KBM-7 (cell line): Measurements from ENCODE around the gene TWIST2.

Source experiments
- DNase-seq: peaks from one replicate; pipeline ENCODE4 v3.0.0-alpha.2; 2015
- in situ Hi-C: fragments of 300-500 bp; cut with MboI; formaldehyde crosslinking; loops from 2 replicates; pipeline ENCODE4 v1.14.3; 2020; ENCODE audit warnings: low sequenced_read_pairs, low pct_unique_long_range_greater_than_20kb, mixed read lengths

TWIST2 gene

DNA sequence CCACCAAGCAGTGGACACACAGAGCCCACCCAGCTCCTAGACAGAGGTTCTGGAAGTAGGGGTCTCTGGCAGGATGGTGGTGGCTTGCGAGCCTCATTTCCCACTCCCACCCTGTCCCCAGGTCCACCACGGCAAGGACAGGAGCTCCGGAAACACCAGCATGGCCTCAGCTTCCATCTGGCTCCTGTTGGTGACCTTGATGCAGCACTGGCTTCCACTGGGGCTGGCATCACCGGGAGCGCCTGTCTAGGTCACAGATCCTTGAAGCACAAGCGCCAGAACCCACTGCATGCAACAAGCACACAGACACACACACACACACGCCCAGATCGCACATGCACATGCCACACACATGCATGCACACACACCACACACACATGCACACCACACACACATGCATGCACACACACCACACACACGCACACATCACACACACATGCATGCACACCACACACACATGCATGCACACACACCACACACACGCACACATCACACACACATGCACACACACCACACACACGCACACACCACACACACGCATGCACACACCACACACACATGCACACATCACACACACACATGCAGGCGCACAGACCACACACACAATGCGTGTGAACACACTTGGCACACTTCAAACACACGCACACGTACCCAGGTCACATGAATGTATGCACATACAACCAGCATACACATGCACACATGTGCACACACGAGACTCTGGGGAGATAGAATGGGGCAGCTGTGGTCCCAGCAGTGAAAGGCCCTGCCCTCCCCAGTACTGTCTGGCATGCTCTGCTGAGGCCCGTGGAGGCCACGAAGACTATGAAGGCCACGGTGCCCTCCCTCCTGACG is 63.7 kb downstream of the TWIST2 start:
- in situ Hi-C loops = no loop called here
- no peak for DNase-seq

DNA sequence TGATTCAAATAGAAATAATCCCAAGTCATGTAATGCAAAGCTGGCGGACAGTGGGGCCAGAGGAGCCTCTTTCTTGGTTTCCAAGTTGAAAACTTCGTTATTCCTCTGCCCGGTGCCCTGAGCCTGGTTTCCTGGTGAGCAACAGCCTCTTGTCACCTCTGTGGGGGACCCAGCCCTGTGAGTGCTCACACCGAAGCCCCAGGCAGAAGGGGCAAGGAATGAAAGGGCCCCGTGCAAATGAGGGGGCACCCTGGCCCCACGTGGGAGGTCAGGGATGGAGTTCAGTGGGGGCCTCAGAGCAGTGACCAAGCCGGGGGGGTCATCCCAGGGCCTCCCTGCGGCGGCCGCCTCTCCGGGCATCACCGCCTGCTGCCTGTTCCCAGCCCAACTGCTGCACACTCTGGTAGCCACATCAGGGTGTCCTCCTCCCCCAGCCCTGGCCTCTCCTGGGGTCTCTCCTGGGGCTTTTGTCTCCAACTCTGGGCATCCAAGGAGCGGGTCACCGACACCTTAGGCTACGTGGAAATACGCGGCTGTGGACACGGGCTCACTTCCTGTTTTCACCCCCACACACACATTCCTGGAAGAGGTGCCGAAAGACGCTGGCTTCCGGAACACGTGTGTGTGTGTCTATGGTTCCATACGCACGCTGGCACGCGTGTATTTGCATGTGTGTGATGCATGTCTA is 64.5 kb downstream of the TWIST2 start:
- in situ Hi-C loops = no loop called here
- DNase-seq = no peak

DNA sequence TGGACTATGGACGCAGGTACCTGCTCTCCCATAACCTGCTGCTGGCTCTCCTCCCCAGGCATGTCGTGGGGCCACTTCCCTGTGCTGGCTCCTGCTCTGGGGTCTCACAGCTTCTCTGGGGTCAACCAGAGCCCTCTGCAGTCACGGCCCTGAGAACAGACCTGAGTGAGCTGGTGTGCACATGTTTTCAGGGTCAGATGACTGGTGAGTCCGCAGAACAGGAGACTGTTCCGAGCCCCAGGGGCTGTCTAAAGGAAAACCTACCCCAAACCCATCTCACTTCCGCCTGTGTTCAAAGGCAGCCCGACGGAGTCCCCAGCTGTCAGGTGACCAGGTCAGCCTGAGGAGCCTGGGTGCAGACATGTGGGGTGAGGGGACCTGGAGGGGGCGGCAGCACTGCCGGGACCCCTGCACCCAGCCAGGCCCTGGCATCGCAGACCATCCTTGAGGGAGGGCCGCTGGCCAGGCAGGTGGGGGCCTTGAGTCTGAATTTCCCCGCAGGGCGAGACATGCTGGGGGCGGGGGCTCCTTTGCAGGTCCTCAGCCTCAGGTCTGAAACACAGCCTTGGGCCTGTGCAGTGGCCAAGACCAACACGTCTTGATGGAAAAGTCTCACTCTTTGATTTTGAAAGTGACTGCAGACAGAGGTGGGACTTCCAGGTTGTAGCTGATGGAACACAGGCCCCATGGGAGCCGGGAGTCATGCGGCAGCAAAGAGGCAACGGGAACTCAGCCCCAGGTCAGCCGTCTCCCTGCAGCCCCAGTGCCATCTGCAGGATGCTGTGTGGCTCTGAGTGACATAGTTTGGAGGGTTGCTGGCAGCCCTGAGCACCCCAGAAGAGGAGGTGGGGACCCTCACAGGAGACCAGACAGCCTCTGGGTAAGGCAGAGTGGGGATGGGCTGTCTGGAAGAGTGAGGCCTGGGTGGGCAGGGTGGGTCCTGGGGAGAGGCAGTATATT is 65.3 kb downstream of the TWIST2 start:
- DNase-seq = no peak
- in situ Hi-C loops = no loop called here

DNA sequence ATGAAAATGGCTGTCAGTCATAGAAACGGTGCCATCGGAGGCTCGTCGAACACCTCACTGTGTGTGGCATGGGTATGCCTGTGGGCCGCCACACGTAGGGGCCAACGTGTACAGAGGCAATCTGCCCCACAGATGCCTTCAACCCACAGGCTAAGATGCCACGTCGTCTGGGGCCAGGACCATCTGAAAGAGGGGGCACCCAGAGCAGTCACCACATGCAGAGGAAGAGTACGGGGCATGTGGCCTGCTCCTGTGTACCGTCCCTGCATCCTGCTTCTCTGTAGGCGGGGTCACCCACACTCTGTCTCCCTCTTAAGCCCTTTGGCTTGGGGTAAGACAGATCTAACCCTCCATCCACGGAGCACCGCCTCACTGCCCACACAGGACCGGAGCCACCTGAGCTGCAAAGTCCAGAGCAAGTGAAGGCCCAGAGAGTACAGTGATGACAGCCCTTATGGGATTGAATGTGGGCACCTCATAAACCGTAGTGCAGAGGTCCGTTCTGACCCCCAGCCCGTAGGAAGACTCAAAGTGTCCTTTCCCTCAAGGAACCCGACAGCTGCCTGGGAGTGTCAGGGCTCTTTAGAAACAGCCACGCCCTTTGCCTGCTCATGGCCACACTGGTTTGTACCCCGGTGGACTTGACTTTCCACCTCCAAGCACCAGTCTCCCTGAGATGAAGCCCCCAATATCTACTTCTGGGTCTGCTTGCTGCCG is 66.2 kb downstream of the TWIST2 start:
- DNase-seq = no peak
- in situ Hi-C loops = no loop called here

DNA sequence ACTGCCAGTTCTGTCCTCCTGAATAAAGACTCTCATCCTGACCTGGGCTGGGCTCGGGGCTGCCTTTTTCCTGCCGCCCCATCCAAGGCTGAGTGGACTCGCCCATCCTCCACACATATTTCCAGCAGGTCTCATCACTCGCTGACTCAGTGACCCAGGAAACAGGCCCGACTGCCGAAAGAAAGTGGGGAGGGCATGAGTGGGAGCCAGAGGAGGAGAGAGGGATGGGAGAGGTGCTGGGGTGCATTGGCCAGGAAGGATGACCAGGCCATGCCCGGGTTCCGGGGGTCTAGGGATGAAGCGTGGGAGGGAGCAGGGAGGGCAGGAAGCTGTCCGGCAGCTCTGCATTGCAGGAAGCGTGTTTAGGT is 66.7 kb downstream of the TWIST2 start:
- in situ Hi-C loops = no loop called here
- no peak for DNase-seq

DNA sequence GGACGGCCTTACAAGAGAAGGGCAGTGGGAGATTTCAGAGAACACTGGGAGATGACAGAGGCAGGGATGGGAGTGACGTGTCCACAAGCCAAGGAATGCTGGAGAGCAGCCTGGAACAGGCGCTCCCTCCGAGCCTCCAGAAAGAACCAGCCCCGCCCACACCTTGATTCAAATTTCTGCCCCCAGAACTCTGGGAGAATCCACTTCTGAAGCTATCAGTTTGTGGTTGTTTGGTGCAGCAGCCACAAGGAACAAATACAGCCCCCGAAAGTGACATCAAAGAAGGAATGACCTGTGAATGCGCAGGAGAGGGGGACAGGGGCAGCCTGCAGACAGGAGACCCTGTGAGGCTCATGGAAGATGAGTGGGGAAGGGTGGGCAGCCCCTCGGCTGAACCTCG is 67.3 kb downstream of the TWIST2 start:
- DNase-seq = no peak
- in situ Hi-C loops = no loop called here

DNA sequence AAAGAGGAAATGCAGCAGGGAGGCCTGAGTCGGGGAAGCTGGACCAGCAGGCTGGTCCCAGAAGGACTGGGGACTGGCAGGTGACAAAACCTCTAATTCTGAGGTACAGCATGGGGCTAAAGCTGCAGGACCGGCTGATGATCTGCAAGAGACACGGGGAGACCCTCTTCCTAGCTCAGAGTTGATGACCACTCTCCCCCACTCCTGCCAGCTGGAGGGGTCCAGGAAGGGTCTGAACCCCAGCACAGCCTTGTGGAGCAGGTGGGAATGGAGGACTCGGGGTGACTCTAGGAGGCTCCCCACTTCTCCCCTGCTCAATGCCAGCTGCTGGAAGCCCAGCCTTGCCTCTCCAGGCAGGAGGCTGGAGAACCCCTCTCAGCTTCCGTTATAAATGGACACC is 67.7 kb downstream of the TWIST2 start:
- in situ Hi-C loops = no loop called here
- no peak for DNase-seq

DNA sequence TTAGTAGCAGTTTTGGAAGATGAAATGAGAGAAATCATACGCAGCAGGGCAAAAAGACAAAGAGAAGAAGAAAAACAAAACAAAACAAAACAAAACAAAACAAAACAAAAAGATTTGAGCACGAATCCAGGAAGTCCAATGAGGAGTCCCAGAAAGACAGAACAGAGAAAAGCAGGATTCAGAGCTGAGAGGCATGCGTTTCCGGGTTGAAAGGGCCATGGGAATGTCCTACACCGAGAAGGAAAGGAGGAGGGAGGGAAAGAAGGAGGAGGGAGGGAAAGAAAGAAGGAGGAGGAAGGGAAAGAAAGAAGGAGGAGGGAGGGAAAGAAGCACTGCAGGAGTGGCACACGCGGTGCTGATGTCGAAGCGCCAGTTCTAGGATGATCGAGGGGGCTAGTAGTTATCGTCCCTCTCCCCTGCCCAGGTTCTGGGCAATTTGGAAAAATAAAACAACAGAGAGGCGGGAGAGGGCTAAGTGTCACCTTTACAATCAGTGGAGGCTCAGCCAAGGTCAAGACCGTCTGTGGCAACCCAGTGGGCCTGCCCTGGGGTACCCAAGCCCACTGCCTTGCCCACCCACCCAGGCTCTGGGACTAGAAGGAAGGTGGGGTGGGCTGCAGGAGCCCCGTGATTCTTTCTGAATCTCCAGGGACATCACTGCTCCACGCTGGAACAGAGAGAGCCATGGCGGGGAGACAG is 68.4 kb downstream of the TWIST2 start:
- in situ Hi-C loops = no loop called here
- no peak for DNase-seq

DNA sequence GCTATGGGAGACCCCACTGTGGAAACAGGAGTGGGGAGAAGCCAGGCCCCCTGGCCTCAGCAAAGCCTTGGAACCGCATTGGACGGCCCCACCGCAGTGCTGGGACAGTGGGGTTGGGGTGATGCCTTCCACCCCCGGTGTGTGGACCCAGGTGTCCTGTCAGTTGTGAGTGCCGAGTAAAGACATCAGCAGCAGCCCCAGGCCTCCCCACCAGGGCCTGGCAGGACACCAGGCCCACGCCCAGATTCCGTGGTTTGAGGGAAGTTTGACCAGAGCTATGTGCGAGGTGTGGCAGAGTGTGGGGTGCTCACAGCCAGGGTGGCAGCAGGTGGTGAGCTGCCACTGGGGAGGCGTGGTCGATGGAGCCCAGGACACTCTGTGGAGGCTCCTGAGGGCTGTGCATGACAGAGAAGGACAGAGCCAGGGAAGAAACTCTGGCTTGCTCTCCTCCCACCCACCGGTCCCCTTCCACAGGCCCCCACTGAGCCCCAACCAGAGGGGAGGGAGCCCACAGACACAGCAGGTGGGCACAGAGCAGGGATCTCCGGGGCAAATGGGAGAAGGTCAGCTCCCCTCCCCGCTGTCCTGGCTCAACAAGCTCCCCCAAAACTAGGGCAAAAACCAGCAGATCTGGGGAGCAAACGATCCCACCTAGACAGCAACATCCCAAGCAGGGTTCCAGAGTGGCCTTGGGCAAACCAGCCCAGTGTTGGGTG is 69.1 kb downstream of the TWIST2 start:
- no peak for DNase-seq
- in situ Hi-C loops = no loop called here

DNA sequence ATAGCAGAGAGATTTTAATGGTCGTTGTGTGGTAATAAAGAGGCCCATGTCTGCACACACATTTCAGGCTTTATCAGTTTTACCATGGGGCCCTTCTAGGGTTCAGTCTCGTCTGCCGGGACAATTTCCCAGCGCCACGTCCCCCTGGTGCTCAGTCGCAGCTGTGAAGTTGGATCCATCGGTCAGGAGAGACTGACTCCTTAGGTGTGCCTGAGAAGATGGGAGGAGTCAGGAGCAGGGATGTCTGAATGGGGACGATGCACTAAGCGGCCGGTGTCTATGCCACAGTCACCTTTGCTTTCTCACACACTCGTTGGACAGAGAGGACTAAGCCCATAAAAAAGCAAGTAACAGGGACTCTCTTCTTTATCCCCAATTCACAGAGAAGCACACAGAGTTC is 71.4 kb downstream of the TWIST2 start:
- DNase-seq = no peak
- in situ Hi-C loops = no loop called here

DNA sequence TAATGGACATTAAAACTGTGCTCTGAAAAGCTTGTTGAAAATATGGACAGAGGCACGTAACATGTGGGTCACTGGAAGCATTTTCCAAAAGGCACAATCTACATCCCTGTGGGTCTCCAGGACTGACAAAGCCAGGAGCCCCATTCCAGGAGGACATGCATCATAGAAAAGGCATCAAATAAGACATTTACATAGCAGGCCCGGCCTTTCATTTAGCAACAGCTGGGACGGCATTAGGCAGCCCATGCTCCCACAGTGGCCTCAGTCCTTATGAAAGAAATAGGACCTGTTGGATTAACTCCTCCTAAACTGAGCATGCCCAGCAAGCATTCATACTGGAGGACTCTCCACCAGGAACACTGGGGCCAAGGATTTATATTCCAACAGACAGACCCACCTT is 72.2 kb downstream of the TWIST2 start:
- DNase-seq = no peak
- in situ Hi-C loops = no loop called here

DNA sequence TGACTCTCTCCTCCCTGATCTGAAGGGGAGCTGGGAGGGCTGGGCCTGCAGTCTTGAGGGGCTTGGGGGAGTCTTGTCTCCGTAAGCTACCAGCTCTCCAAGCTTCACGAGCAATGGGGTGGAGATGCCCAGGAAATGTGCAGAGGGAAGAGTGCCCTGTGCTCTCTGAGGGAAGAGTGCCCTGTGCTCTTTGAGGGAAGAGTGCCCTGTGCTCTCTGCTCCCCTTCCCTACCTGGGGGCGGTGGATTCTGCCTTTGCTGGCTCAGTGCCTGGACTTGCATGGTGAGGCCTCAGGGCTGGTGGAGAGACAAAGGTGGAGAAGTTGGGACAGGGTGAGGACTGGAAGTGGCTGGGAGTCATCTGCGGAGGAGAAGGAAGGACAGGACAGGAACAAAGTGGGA is 72.7 kb downstream of the TWIST2 start:
- in situ Hi-C loops = no loop called here
- no peak for DNase-seq

DNA sequence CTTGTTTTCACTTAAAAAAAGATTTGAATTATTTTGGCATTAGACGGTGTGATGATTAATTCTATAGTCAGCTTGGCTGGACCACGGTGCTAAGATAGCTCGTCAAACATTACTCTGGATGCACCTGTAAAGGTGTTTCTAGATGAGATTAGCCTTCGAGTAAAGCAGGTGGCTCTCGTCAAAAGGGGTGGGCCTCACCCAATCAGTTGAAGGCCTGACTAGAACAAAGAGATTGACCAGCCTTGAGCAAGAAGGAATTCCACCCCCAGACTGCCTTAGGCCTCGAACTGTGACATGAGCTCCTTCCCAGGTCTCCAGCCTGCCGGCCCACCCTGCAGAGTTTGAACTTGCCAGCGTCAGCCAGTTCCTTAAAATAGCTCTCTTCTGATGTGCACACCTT is 73.4 kb downstream of the TWIST2 start:
- DNase-seq = no peak
- in situ Hi-C loops = no loop called here

DNA sequence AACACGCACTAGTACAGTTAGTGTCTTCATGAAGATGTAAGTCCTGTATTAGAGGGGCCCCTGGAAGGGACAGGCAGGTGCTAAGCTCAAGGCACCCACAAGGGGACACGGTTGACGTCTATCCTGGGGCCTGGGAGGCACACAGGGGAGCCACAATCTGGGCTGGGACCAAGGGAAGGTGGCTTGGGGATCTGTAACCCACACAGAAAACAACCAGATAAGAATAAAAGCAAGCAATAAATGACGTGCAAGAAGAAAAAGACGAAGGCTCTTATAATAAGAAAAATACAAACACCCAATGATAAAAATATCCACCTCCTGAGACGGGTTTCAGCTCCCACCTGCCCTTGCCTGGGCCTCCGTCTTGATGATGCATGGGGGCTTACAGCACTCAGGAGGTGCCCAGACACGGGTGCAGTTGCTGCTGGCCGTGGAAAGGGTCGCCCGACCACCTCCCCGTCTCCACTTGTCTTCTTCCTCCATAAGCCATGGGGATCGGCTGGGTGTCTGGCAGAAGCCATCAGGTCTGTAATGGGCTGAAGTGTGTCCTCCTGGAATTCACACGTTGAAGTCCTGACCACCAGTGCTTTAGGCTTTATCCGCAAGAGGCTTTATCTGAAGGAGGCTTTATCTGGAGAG is 73.9 kb downstream of the TWIST2 start:
- DNase-seq = no peak
- in situ Hi-C loops = no loop called here

DNA sequence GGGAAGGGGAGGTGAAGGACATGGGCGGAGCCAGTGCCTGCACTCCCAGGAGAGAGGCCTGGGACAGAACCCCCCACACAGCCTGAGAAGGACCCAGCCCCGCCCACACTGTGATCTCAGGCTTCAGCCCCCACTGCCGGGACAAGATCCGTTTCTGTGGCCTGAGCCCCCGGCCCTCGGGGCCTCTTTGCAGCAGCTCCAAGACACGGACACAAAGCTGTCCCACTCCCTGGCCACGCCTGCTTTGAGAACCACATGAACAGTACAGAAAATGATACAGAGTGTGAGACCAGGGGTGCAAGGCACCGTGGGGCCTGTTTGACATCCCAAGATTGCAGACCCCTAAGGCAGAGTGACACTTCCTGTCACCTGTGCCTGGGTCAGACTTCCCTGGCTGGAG is 74.5 kb downstream of the TWIST2 start:
- in situ Hi-C loops = no loop called here
- DNase-seq = no peak

DNA sequence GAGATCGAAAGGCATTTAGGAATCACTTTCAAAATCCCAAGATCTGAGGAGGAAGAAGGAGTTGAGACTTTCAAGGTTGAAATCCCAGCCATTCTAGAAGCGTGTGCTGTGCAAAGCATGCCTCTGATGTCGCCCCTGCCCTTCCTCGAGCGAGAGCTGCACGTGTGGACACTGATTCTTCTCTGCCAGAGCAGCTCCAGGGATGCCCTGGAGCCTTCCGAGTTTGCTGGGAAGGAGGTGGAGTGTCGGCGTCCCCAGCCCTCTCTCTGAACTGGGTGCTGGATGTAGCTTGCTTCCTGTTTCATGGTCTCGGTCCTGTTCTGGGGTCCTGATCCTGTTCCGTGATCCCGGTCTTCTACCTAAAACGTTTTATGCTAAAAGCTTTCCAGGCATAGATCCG is 76.1 kb downstream of the TWIST2 start:
- no peak for DNase-seq
- in situ Hi-C loops = no loop called here

DNA sequence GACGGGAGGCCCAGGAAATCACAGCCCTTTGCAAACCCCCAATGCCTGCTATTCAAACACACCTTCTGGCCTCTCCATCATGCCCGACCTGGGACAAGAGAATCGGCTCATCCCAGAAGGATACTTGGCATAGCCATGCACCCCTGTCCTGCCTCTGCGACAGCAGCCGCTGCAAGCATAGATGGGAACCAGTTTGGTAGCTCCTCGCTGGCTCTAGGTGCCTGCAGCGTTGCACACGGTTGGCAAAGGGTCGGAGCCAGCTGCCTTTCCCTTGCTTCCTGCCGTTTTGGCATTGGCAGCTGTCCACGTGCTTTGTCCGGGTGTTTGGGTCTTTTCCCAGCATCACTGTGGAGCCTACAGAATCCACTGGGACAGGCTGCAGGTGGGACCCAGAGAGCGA is 76.9 kb downstream of the TWIST2 start:
- no peak for DNase-seq
- in situ Hi-C loops = no loop called here

DNA sequence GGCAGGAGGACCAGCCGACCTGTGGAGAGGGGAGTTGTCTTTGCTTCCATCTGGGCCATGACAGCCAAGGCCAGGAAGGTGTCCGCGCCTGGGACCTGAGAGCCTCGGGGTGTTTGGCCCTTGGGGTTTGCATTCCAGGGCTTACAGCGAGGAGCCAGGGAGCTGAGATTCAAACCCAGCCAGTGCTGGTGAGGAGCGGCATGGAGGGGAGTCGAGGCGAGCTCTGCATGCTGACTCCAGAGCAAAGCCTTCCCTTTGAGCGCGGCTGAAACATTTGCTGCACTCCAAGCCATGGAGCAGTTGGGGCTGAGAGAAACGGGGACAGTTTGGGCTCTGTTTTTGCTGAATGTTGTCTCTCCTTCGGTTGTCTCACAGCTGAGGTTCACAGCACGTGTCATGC is 77.4 kb downstream of the TWIST2 start:
- in situ Hi-C loops = no loop called here
- no peak for DNase-seq
